NCI-H510A (cell line): ENCODE measurements around the gene ZFYVE21.
A peak's percentile ranks its signal among the peaks of the same experiment; 100 is the strongest.

Experiments
- DNase-seq: peaks from one replicate; lab custom pipeline; 2025; lab: John Stamatoyannopoulos, UW

ZFYVE21 gene

DNA sequence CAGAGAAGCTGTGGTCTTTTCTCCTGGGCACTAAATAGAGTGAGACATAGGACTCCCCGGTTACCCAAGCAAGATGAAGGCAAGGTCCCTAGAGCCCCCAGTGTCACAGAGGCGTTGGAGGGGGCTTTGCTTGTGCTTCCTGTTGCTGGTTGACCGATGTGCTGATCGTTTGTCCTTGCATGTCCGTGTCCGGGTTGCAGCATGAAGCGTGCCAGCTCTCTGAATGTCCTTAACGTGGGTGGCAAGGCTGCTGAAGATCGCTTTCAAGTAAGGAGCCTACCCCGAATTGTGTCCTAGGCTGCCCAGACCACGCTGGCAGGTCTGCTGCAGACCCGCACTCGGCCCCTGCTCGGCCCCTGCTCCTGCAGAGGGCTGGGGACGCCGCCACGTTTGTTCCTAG is 23.5 kb upstream of the ZFYVE21 start:
- no peak for DNase-seq

GRCh38 chr14:103692871-103693270 is 22.7 kb upstream of the ZFYVE21 start:
- DNase-seq = no peak

- DNase-seq = no peak
Observed at GRCh38 chr14:103693515-103693914, 22.1 kb upstream of the ZFYVE21 start.

DNA sequence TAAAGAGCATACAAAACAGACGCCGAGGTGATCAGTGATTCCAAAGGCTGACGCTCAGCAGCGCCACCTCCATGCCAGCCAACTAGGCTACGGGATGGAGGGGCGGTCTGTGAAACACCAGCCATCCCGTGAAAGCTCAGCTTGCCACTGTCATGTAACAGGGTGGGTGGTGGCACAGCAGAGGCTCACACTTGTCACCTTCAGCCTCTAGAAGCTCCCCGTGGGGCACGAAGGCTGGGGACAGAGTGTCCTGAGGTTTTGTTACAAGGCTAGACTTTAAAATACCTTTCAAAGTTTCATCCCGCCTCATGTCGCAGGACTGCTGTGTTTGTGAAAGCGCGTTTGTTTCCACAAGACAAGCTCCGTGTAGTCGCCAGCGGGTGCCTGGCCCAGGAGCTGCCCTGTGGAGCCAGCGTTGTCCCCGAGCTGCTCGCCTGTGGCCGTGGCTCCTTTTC is 21.0 kb upstream of the ZFYVE21 start:
- no peak for DNase-seq

DNA sequence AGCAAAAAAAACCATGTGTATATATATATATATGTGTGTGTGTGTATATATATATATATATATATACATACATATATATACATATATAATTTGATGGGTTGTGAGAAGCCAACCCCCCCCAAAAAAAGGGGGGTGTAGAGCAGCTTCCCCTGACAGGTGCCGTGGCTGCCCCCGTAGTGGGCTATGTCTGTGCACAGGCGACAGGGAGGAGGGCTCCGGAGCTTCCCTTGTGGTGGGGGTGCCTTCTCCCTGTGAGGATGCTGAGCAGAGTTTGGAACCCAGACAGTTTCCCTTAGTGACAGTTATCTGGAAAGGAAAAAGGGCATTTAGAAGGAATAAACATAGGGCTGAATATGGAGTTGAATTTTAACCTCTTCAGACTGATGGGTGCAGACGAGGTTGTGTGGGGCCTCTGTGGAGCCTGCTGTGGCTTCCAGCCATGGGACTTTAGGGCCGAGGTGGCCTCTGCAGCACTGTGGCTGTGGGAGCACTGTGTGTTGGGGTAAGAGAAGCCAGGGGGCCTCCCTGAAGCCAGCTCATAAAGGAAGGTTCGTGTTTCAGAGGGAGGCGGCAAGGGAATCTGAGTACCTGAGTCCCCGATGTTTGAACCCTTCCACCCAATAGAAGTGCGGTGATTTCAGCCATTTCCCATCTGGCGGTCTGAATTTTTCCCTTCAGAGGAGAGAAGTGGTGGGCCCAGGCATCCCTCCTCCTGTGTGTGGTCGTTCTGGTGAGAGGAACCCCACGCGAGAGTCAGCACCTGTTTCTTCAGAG is 20.1 kb upstream of the ZFYVE21 start:
- DNase-seq = no peak

DNA sequence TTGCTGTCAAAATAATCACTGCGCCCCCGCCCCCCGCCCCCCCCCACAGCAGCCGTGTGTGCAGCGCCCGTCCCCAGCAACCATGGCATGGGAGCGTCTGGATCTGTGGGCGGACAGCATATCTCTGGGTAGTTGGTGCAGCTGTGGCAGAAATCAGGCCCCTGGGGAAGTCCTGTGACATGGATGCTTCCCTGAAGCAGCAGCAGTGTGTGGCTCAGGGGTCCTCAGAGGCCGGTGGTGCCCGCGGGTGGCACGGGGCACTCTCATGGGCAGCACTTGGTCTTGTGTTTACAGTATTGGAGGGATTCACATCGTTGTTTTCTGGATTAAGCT is 19.6 kb upstream of the ZFYVE21 start:
- no peak for DNase-seq

DNA sequence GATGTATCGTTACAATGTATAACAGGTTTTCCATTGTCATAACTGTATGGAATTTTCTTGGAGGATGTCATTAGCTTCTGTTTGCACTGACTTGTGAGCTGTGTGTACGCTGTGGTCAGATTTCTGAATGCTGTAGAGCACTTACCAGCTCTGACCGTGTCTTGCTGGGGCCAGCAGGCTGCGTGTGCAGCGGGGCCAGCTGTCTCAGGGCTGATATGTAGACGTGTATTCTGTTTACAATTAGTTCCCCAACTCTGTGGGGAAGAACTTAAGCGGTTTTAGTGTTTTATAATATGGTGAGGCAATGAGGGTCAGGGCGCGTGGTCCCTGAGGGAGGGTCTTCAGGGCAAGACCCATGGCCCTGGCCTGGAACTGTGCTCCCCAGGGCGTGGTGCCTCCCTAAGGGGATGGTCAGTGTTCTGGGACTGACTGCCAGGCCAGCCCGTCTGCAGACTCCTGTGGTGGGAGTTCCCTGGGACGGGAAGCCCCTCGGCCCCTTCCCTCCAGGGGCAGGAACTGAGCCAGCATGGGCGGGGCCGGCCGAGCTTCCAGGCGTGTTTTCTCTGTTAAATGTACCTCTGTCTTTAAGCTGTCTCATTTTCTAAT is 19.0 kb upstream of the ZFYVE21 start:
- no peak for DNase-seq

GRCh38 chr14:103697206-103697602 is 18.4 kb upstream of the ZFYVE21 start:
- DNase-seq = no peak

DNA sequence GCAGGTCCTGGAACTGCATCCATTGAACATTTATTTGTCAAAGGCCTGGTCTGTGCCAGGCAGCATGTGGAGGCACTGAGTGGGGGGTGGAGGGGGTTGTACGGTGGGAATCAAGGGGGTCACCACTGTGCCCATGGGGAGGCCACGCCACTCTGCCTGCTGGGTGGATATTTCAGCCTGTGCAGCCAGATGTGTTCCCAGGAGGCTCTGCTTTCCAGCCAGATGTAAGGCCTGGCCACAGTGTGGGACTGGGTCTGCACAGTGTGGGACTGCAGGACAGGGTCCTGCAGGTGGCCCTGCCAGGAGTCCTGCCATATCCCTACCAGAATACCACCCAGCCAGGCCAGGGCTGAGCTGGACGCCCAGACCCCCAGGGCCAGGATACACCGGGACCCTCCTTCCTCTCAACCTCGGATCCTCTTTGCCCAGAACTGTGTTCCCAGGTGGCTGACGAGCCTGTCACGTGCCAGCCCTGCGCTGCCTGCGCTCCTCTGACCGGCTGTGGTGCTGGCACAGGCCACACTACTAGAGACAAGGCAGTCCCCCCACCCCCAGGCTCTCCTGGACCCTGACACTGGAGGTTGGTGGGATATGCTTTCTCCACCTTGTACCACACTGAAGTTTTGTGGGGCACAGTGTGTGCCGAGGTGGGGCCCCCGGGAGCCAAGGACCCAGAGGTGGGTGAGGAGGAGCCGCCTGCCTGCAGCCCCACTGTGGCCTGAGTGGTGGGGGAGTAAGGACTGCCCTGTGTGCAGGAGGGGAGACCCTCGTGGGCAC is 17.8 kb upstream of the ZFYVE21 start:
- no peak for DNase-seq

DNA sequence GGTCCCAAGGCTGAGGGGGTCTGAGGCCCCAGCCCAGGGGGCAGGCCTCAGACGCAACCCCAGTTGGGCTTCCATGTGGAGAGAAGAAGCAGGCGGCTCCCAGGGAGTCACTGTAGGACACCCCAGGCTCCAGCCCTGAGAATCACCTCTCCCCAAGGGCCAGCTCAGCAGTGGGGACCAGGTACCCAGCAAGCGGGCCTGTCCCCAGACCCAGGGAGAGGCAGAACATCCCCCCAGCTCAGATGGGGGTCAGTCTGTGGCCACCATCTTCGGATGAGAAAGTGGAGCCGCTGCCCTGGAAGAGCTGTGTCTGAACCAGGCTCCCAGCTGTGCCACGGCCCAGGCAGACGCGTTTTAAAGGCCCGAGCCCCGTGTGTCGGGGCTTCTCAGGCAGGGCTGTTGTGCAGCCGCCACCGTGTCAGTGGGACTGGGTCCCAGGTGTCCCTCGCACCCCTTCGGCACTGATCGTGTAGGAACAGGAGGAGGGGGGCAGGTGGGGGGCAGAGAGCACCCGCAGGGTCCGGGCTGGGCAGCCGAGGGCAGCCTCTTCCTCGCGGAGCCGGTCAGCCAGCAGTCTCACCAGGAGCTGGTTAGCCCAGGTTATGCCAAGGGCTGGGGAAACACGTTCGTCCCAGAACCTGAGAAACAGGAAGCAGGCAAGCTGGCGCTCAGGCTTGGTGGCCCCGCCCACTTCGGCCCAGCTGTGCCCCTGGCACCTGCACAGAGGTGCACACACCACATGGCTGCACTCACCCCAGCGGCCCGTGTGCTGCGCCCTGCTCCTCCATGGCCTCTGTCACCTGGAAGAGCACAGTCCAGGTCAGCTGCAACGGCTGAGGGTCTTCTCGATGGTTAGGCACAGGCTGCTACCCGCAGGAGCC is 17.0 kb upstream of the ZFYVE21 start:
- peak; percentile 83 for DNase-seq

DNA sequence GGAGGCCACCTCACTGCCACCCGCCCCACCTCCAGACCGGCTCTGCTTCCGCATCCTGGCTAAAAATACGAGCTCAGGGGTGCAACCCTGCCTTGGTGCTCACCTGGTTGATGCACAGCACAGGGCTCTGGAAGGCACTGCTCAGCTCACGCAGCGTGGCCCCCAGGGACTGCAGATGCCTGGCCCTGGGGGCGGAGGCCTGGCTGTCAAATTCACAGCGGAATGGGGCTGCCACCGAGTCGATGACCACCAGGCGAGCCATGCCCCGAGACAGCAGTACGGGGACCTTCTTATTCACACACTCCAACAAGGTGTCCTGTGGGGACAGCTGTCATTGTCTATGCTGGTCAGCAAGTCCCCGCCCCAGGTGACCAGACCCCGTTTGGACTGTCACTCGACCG is 16.3 kb upstream of the ZFYVE21 start:
- DNase-seq = no peak

GRCh38 chr14:103699901-103700752 is 15.5 kb upstream of the ZFYVE21 start:
- no peak for DNase-seq

DNA sequence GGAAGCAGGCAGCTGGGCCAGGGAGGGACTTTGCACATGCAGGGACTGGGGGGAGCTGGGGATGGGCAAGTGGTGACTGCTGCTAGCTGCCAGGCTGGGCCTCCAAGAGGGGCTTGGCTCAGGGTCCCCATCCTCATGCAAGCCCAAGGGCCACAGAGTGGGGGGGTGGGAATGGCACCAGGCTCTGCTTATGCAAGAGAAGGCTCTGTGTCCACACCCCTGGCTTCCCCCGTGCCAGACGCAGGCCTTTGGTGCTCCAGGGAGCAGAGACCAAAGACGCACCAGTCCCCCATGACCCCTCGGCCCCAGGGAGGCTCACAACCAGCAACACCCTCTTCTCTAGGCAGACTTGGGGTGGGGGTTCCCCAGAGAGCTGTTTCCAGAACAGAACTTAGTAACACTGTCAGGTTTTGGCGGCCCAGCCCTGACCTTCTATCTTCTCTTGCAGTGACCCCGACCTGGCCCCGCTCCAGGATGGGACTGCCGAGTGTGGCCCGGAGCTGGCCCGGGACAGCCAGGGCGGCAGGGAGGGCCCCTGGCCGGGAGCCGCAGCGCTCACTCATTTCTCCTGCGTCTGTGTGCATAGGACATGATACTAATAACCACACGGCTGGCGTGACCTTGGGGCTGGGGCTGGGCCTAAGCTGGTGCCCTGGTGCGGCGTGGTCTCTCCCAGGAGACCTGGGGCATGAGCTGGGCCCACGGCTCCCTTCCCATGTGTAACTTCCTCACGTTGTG is 14.7 kb upstream of the ZFYVE21 start:
- no peak for DNase-seq

- DNase-seq = no peak
Observed at GRCh38 chr14:103702095-103702494, 13.5 kb upstream of the ZFYVE21 start.

GRCh38 chr14:103702497-103703432 is 12.8 kb upstream of the ZFYVE21 start:
- no peak for DNase-seq

- no peak for DNase-seq
Observed at GRCh38 chr14:103703433-103704385, 11.9 kb upstream of the ZFYVE21 start.

DNA sequence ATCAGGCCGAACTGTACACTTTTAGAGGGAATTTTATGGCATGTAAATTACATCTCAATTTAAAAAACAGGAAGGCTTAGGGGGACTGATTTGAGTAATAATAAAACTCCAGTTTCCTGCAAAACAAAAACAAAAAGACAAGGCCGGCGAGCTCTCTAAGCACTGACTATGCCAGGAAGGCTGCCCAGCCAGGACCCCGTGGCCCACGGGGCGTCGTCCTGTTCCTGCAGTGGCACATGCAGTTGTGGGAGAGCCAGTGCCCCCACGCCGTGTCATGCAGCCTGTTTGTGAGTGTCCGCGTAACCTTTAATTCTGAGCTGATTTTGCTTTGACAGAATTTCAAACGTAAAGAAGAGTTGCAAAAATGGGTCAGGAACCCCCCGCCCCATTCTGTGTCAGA is 10.9 kb upstream of the ZFYVE21 start:
- no peak for DNase-seq

DNA sequence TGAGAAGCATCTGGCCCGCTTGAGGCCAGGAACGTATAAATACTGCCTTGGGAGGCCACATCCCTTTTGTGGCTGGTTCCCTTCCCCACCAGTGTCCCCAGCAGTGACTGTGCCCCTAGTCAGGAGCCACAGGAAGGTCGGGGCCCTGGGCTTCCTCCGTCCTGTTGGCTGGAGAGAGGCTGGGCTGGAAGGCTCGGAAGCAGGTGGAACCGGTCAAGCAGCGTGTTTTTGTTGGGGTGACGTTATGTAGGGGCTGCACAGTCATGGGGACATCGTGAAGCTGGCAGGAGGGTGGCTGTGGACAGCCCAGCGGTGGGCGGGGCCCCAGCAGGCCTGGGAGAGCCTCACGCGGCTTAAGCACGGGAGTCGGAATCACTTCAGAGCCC is 10.5 kb upstream of the ZFYVE21 start:
- no peak for DNase-seq
